Dendritic cell treated with granulocyte-macrophage colony-stimulating factor and Interleukin-4, amounts not matched to agents 40 ng/mL and 50 ng/mL, for 4 days (primary cell): ENCODE results near the gene GYG1.
"Not testable (repeated sequence)": the region's sequence is repeated elsewhere in the genome, so short reads cannot be mapped to it uniquely, and the experiment has no call there.

Source experiments
- H3K27ac Mint-ChIP-seq: one replicate; pipeline ENCODE4 v1.8.0; 2022; ENCODE audit warnings: mild to moderate bottlenecking, mixed read lengths
- H3K27me3 Mint-ChIP-seq: one replicate; pipeline ENCODE4 v1.8.0; 2022; ENCODE audit warnings: mild to moderate bottlenecking, mixed read lengths
- H3K36me3 Mint-ChIP-seq: one replicate; pipeline ENCODE4 v1.8.0; 2022; ENCODE audit warnings: low read depth, mixed read lengths
- H3K4me1 Mint-ChIP-seq: one replicate; pipeline ENCODE4 v1.8.0; 2022; ENCODE audit warnings: low read depth, mixed read lengths
- H3K4me3 Mint-ChIP-seq: one replicate; pipeline ENCODE4 v1.8.0; 2022; ENCODE audit warnings: mild to moderate bottlenecking, moderate library complexity, mixed read lengths
- H3K9me3 Mint-ChIP-seq: one replicate; pipeline ENCODE4 v1.8.0; 2022; ENCODE audit warnings: mixed read lengths
- intact Hi-C: fragments of 100-400 bp; cut with micrococcal nuclease; formaldehyde crosslinking; loops from one replicate; pipeline ENCODE4 v1.15.0; 2022

The GYG1 gene

GRCh38 chr3:148964809-148965208, 26.5 kb upstream of the GYG1 start:
- intact Hi-C loops = no loop called here
- Mint-ChIP-seq H3K27ac (no peak overlapping the region), H3K36me3 (no peaks in the 10 kb centered on the region), H3K27me3 (no peaks in the 10 kb centered on the region), H3K4me1 (peaks cover 13% of the 10 kb centered on the region), H3K9me3 (no peaks in the 10 kb centered on the region), H3K4me3 (no peak overlapping the region)

- Mint-ChIP-seq H3K27me3 (no peaks in the 10 kb centered on the region), H3K9me3 (no peaks in the 10 kb centered on the region)
- intact Hi-C loops = no loop called here
Measured at GRCh38 chr3:148968321-148968720, 23.0 kb upstream of the GYG1 start.

GRCh38 chr3:148970271-148970670, 21.1 kb upstream of the GYG1 start:
- H3K4me3 Mint-ChIP-seq = no peak overlapping the region
- H3K4me1 Mint-ChIP-seq = no peaks in the 10 kb centered on the region
- no peak overlapping the region for H3K27ac Mint-ChIP-seq
- H3K36me3 Mint-ChIP-seq = no peaks in the 10 kb centered on the region
- no peaks in the 10 kb centered on the region for H3K27me3 Mint-ChIP-seq
- intact Hi-C loops = no loop called here
- H3K9me3 Mint-ChIP-seq = no peaks in the 10 kb centered on the region

More at GRCh38 chr3:148968321-148968720, 23.0 kb upstream of the GYG1 start:
- Mint-ChIP-seq H3K4me1 (peaks cover 4% of the 10 kb centered on the region), H3K36me3 (no peaks in the 10 kb centered on the region), H3K27ac (no peak overlapping the region), H3K4me3 (no peak overlapping the region)

GRCh38 chr3:148971401-148972163, 19.8 kb upstream of the GYG1 start:
- Mint-ChIP-seq H3K36me3 (no peaks in the 10 kb centered on the region), H3K27ac (no peak overlapping the region), H3K4me3 (no peak overlapping the region), H3K27me3 (no peaks in the 10 kb centered on the region), H3K4me1 (no peaks in the 10 kb centered on the region), H3K9me3 (peaks cover 2% of the 10 kb centered on the region)
- intact Hi-C loops = no loop called here

- H3K9me3 Mint-ChIP-seq = peaks cover 10% of the 10 kb centered on the region
- H3K4me3 Mint-ChIP-seq = no peak overlapping the region
- H3K27ac Mint-ChIP-seq = no peak overlapping the region
- intact Hi-C loops = no loop called here
- no peaks in the 10 kb centered on the region for H3K36me3 Mint-ChIP-seq
- no peaks in the 10 kb centered on the region for H3K27me3 Mint-ChIP-seq
- no peaks in the 10 kb centered on the region for H3K4me1 Mint-ChIP-seq
Measured at GRCh38 chr3:148974726-148975125, 16.6 kb upstream of the GYG1 start.

- Mint-ChIP-seq H3K4me3 (no peak overlapping the region), H3K4me1 (no peaks in the 10 kb centered on the region), H3K27ac (no peak overlapping the region), H3K27me3 (no peaks in the 10 kb centered on the region), H3K36me3 (no peaks in the 10 kb centered on the region), H3K9me3 (peaks cover 10% of the 10 kb centered on the region)
- intact Hi-C loops = no loop called here
Measured at GRCh38 chr3:148975248-148975647, 16.1 kb upstream of the GYG1 start.

- H3K9me3 Mint-ChIP-seq = peaks cover 10% of the 10 kb centered on the region
- H3K36me3 Mint-ChIP-seq = no peaks in the 10 kb centered on the region
- intact Hi-C loops = no loop called here
- no peak overlapping the region for H3K27ac Mint-ChIP-seq
- H3K4me1 Mint-ChIP-seq = no peaks in the 10 kb centered on the region
- H3K4me3 Mint-ChIP-seq = no peak overlapping the region
- H3K27me3 Mint-ChIP-seq = no peaks in the 10 kb centered on the region
Measured at GRCh38 chr3:148975696-148976095, 15.6 kb upstream of the GYG1 start.

- H3K4me3 Mint-ChIP-seq = no peak overlapping the region
- peaks cover 5% of the 10 kb centered on the region for H3K27me3 Mint-ChIP-seq
- H3K27ac Mint-ChIP-seq = no peak overlapping the region
- H3K4me1 Mint-ChIP-seq = no peaks in the 10 kb centered on the region
- peaks cover 10% of the 10 kb centered on the region for H3K9me3 Mint-ChIP-seq
- no peaks in the 10 kb centered on the region for H3K36me3 Mint-ChIP-seq
- intact Hi-C loops = no loop called here
Measured at GRCh38 chr3:148981273-148981672, 10.1 kb upstream of the GYG1 start.

- H3K27ac Mint-ChIP-seq, H3K27me3 Mint-ChIP-seq, intact Hi-C loops, H3K4me1 Mint-ChIP-seq, H3K9me3 Mint-ChIP-seq, H3K4me3 Mint-ChIP-seq, H3K36me3 Mint-ChIP-seq: not testable (repeated sequence)
Measured at GRCh38 chr3:148987551-148987950, 3.8 kb upstream of the GYG1 start.

- Mint-ChIP-seq H3K27me3 (peaks cover 5% of the 10 kb centered on the region), H3K4me3 (no peak overlapping the region), H3K4me1 (peaks cover 21% of the 10 kb centered on the region), H3K36me3 (peaks cover 22% of the 10 kb centered on the region), H3K27ac (peak overlapping the region; percentile 90), H3K9me3 (no peaks in the 10 kb centered on the region)
- intact Hi-C loops = loop anchor here (10.0 kb wide), 1 partner anchor 95 kb away; the partner anchor contains the start of gene HLTF
Measured at GRCh38 chr3:148990236-148990635, 1.1 kb upstream of the GYG1 start.

- peak overlapping the region; percentile 97 for H3K4me3 Mint-ChIP-seq
- no peaks in the 10 kb centered on the region for H3K27me3 Mint-ChIP-seq
- H3K4me1 Mint-ChIP-seq = peaks cover 30% of the 10 kb centered on the region
- H3K36me3 Mint-ChIP-seq = peaks cover 41% of the 10 kb centered on the region
- H3K9me3 Mint-ChIP-seq = no peaks in the 10 kb centered on the region
- H3K27ac Mint-ChIP-seq = peak overlapping the region; percentile 90
- intact Hi-C loops = loop anchor here (10.0 kb wide), 1 partner anchor 93 kb away; the partner anchor contains the start of gene HLTF
Measured at GRCh38 chr3:148992027-148992634, 791 bp downstream of the GYG1 start.

- Mint-ChIP-seq H3K4me3 (peak overlapping the region; percentile 97), H3K9me3 (no peaks in the 10 kb centered on the region), H3K36me3 (peaks cover 47% of the 10 kb centered on the region), H3K27me3 (no peaks in the 10 kb centered on the region), H3K4me1 (peaks cover 30% of the 10 kb centered on the region), H3K27ac (peak overlapping the region; percentile 90)
- intact Hi-C loops = loop anchor here (10.0 kb wide), 1 partner anchor 92 kb away; the partner anchor contains the start of gene HLTF
Measured at GRCh38 chr3:148992635-148993255, 1.4 kb downstream of the GYG1 start.

GRCh38 chr3:148997623-148998022, 6.3 kb downstream of the GYG1 start:
- intact Hi-C loops = loop anchor here (10.0 kb wide), 1 partner anchor 87 kb away; the partner anchor contains the start of gene HLTF
- H3K27ac Mint-ChIP-seq = no peak overlapping the region
- no peaks in the 10 kb centered on the region for H3K9me3 Mint-ChIP-seq
- peaks cover 47% of the 10 kb centered on the region for H3K4me1 Mint-ChIP-seq
- H3K36me3 Mint-ChIP-seq = peaks cover 66% of the 10 kb centered on the region
- H3K27me3 Mint-ChIP-seq = no peaks in the 10 kb centered on the region
- H3K4me3 Mint-ChIP-seq = no peak overlapping the region

- no peaks in the 10 kb centered on the region for H3K9me3 Mint-ChIP-seq
- H3K27me3 Mint-ChIP-seq = no peaks in the 10 kb centered on the region
- intact Hi-C loops = loop anchor here (10.0 kb wide), 1 partner anchor 87 kb away; the partner anchor contains the start of gene HLTF
- H3K27ac Mint-ChIP-seq = no peak overlapping the region
- no peak overlapping the region for H3K4me3 Mint-ChIP-seq
- H3K4me1 Mint-ChIP-seq = peaks cover 40% of the 10 kb centered on the region
- H3K36me3 Mint-ChIP-seq = peaks cover 67% of the 10 kb centered on the region
Measured at GRCh38 chr3:148998297-148998696, 7.0 kb downstream of the GYG1 start.
